ENCODE measurements around the gene CYTH1.

DNA sequence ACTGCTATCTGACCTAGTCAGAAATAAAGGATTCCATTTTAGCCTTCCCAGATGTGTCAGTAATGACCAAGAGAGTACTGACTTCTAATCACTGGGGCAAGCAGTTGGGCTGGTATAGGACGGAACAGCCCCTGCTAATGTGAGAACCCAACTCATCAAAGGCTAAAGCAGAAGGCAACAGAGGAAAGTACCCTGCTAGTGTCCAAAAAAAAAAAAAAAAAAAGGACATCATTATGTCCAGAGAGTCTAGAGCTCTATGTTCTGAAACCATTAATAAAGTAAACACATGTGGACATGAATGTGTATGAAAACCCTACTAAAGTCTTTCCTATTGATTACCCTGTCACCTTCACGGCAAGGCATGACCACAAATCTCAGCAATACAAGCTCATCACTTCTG lies 85.0 kb downstream of the CYTH1 start:
- no peak for TF ChIP-seq GATA3 (IDR thresholded peaks at IDR 0.05; ENCODE audit: low read depth, low read length)
- no peak for TF ChIP-seq GATA2 (IDR thresholded peaks at IDR 0.05; ENCODE audit: low read depth, low read length)

Data from SH-SY5Y (cell line).